Common myeloid progenitor, CD34-positive (primary cell): ENCODE data around the gene COX6A1.

Source experiments
- CTCF ChIA-PET: fragments of 350-600 bp; sonication (Branson Sonifier 250); formaldehyde crosslinking; loops from one replicate; lab custom pipeline; 2021; ENCODE audit warnings: antibody characterized with exemption; lab: Charles Lee
- POLR2A ChIA-PET: fragments of 350-600 bp; sonication (Branson Sonifier 250); formaldehyde crosslinking; loops from one replicate; lab custom pipeline; 2021; ENCODE audit warnings: antibody characterized with exemption; lab: Charles Lee
- DNase-seq, 3 donors: peaks; one replicate each; pipeline versions ENCODE4 v3.0.0 to v3.0.0-alpha.2; 2013
- H3K27ac ChIP-seq, 2 experiments: 1 replicate in 1 of 2; 2 replicates in 1 of 2; pipeline ENCODE4 v1.7.0; 2013; ENCODE audit warnings: inconsistent platforms in 2 of 2, low read length in 2 of 2, mild to moderate bottlenecking in 2 of 2, low read depth in 1 of 2, moderate library complexity in 1 of 2; ENCODE audit not compliant: severe bottlenecking in 2 of 2, insufficient read depth in 1 of 2, poor library complexity in 1 of 2
- H3K27me3 ChIP-seq, 5 experiments: replicated peaks in 2 of 5; 1 replicate in 3 of 5; 2 replicates in 2 of 5; pipeline versions ENCODE4 v1.6.1 to v1.7.0; 2013; ENCODE audit warnings: low read length in 4 of 5, mild to moderate bottlenecking in 2 of 5, moderate library complexity in 2 of 5, inconsistent platforms in 1 of 5; ENCODE audit not compliant: insufficient read depth in 5 of 5, control insufficient read depth in 4 of 5
- H3K36me3 ChIP-seq, 4 experiments: 1 replicate in 2 of 4; 2 replicates in 2 of 4; pipeline versions ENCODE4 v1.6.1 to v1.7.0; 2013; ENCODE audit warnings: low read length in 3 of 4, control low read depth in 1 of 4, mild to moderate bottlenecking in 1 of 4; ENCODE audit not compliant: control insufficient read depth in 4 of 4, insufficient read depth in 4 of 4
- H3K4me1 ChIP-seq, 4 experiments: 1 replicate in 3 of 4; 2 replicates in 1 of 4; pipeline versions ENCODE4 v1.6.1 to v1.7.1; 2013; ENCODE audit warnings: low read length in 3 of 4, mild to moderate bottlenecking in 3 of 4, control low read depth in 1 of 4, inconsistent platforms in 1 of 4, moderate library complexity in 1 of 4; ENCODE audit not compliant: control insufficient read depth in 4 of 4, insufficient read depth in 4 of 4; ENCODE audit errors: control extremely low read depth in 1 of 4
- H3K4me3 ChIP-seq, 7 experiments: 1 replicate in 4 of 7; 2 replicates in 3 of 7; pipeline versions ENCODE4 v1.5.1 to v1.7.0; 2013; ENCODE audit warnings: mild to moderate bottlenecking in 7 of 7, low read length in 6 of 7, moderate library complexity in 6 of 7, inconsistent platforms in 2 of 7, low read depth in 2 of 7, control low read depth in 1 of 7; ENCODE audit not compliant: insufficient read depth in 4 of 7, control insufficient read depth in 1 of 7; ENCODE audit errors: extremely low read depth in 1 of 7
- H3K9me3 ChIP-seq, 5 experiments: 1 replicate in 4 of 5; 2 replicates in 1 of 5; pipeline versions ENCODE4 v1.6.1 to v1.7.1; 2013; ENCODE audit warnings: low read length in 4 of 5, mild to moderate bottlenecking in 2 of 5, inconsistent platforms in 1 of 5, low read depth in 1 of 5, moderate library complexity in 1 of 5; ENCODE audit not compliant: control insufficient read depth in 4 of 5, insufficient read depth in 2 of 5; ENCODE audit errors: control extremely low read depth in 1 of 5
- WGBS: methylation state at CpG from one replicate; pipeline ENCODE4 v1.1.5; 2013; ENCODE audit not compliant: insufficient coverage; 5-methylcytosine and 5-hydroxymethylcytosine counted together

COX6A1 gene

DNA sequence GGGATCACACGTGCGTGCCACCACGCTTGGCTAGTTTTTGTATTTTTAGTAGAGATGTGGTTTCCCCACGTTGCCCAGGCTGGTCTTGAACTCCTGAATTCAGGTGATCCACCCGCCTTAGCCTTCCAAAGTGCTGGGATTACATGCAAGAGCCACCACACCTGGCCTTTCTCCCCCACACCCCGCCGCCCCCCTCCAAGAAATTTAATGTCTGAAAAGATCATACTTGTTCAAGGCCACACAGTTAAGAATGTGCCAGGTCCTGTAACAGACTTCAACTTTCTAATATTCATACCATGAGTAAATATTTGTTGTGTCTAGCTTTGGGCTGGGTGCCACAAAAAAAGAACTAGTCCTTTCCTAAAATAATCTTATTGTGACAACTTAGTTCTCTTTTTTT lies 17.4 kb downstream of the COX6A1 start:
- POLR2A ChIA-PET: interaction anchor here (0.6 to 1.4 kb wide), 2 partner anchors 13 to 1348 kb away, joined by 3 to 5 read pairs; partner anchors contain the start of gene SETD1B
- CTCF ChIA-PET: interaction anchor here (1.3 to 29.5 kb wide), 3 partner anchors 10 to 46 kb away, joined by 4 to 545 read pairs (median 545); partner anchors contain the start of genes COX6A1, GATC, SRSF9 and TRIAP1
- Histone ChIP-seq H3K27ac (no peak overlapping the region), H3K4me3 (no peak overlapping the region), H3K27me3 (no peaks in the 10 kb centered on the region), H3K9me3 (no peaks in the 10 kb centered on the region), H3K36me3 (peaks cover 25 to 67% (median 44%) of the 10 kb centered on the region in 4 experiments), H3K4me1 (no peaks in the 10 kb centered on the region)
- DNase-seq: no peak
- WGBS: 95% methylated on average over 5 of the region's 7 CpGs

DNA sequence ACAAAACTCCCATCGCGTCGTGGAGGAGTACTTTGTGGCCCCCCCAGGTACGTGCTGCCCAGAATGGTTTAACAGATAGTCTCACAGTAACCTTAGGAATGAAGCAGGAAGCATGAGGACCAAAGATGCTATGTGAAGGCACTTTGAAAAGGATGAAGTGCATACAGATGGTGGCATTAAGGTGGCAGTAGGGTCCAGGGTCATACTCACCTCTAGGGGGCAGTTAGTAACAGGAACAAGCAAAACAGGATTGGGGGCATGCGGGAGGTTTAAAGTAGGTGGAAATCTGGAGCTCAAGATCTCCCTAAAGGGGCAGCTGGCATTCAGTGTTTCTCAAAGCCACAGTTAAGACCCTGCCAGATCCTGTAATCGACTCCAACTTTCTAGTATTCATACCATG lies 19.2 kb downstream of the COX6A1 start:
- Histone ChIP-seq H3K4me1 (no peaks in the 10 kb centered on the region), H3K36me3 (peaks cover 22 to 78% (median 50%) of the 10 kb centered on the region in 4 experiments), H3K4me3 (no peak overlapping the region), H3K9me3 (no peaks in the 10 kb centered on the region), H3K27me3 (no peaks in the 10 kb centered on the region), H3K27ac (no peak overlapping the region)
- ChIA-PET POLR2A (interaction anchor here (0.8 kb wide), 1 partner anchor 111 kb away, joined by 5 read pairs; no protein-coding TSS in a partner anchor), CTCF (interaction anchor here (0.9 to 29.5 kb wide), 8 partner anchors 8 to 93 kb away, joined by 3 to 545 read pairs (median 4); partner anchors contain the start of genes COX6A1, DYNLL1, GATC and SRSF9)
- peak; percentile 46 to 74 (median 71) for DNase-seq
- WGBS: 98% methylated on average over 5 of the region's 6 CpGs

DNA sequence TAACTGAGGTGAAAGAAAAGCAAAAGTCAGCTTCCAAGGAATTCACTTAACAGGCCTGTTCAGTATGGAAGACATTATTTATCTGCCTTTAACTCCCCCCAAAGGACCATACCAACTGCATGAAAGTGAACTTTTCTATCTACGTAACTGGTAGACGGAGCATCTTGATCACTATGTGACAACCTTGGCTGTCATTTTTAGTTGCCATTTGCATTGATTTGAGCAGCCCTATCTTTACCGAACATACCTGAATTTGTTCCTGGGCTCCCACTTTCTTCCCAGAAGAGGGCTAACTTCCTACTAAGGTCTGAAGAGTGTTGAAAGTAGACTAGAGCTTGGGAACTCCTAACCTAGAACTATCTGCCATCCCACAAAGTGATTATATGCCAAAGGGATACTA lies 22.2 kb downstream of the COX6A1 start:
- DNase-seq: no peak
- Histone ChIP-seq H3K27me3 (no peaks in the 10 kb centered on the region), H3K27ac (no peak overlapping the region), H3K4me3 (no peak overlapping the region), H3K9me3 (no peaks in the 10 kb centered on the region), H3K36me3 (peaks cover 30 to 91% (median 71%) of the 10 kb centered on the region in 4 experiments), H3K4me1 (no peaks in the 10 kb centered on the region)
- 100% methylated on average over 3 of the region's 3 CpGs for WGBS
- ChIA-PET POLR2A (interaction anchor here (1.2 to 2.7 kb wide), 2 partner anchors 9 to 16 kb away, joined by 3 to 9 read pairs; partner anchors contain the start of gene SRSF9), CTCF (interaction anchor here (27.3 to 29.5 kb wide), 2 partner anchors 5 to 15 kb away, joined by 545 read pairs; partner anchors contain the start of genes COX6A1, GATC, SRSF9 and TRIAP1)

DNA sequence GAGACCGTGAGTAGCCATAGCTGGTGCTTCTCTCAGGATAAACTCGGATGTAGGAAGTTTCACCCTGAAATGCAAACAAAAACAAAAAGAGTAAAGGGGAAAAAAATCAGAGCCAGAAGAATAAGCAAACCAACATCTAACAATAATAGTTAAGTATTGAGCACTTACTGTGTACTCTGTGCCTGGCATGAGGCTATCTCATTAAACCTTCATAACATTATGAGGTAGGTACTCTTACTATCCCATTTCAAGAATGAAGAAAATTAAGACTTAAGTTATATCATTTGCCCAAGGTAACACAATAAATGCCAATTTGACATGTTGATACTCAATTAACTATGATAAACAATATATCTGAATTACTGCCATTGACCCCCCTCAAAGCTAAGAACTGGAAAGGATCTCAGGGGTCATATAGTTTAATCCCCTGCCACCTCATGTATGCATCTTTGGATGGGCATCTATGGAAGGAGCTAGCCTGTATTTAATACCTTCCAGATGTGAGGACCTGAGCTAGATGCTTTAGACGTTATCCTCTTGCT lies 24.3 kb downstream of the COX6A1 start:
- no peaks in the 10 kb centered on the region for H3K9me3 ChIP-seq
- no peaks in the 10 kb centered on the region for H3K27me3 ChIP-seq
- H3K36me3 ChIP-seq: peaks cover 27 to 91% (median 64%) of the 10 kb centered on the region in 4 experiments
- no peak for DNase-seq
- CTCF ChIA-PET: interaction anchor here (0.6 to 27.3 kb wide), 4 partner anchors 11 to 107 kb away, joined by 3 to 545 read pairs (median 5); partner anchors contain the start of genes COX6A1, GATC and TRIAP1
- H3K4me1 ChIP-seq: peaks cover 0 to 14% (median 7%) of the 10 kb centered on the region in 4 experiments
- H3K4me3 ChIP-seq: no peak overlapping the region
- H3K27ac ChIP-seq: no peak overlapping the region
- POLR2A ChIA-PET: no interaction called here
- 100% methylated on average over 3 of the region's 3 CpGs for WGBS

DNA sequence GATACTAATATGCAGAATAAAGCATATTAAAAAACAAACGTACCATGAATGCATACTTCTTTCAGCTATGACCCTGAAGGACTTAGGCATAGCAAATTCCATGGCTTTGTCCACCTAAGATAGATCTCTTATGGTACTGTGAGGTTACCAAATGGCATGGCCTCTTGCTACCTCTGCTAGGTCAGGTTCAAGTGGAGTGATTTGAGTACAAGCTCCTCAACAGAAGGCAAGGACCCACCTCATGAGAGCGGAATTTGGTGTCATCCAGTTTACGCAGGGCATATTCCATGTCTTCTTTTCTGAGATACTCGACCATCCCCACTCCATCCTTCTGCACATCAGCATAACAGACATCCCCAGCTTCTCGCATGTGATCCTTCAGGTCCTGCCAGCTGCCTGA lies 25.8 kb downstream of the COX6A1 start:
- no peaks in the 10 kb centered on the region for H3K9me3 ChIP-seq
- H3K27me3 ChIP-seq: no peaks in the 10 kb centered on the region
- H3K4me1 ChIP-seq: peaks cover 2 to 29% (median 21%) of the 10 kb centered on the region in 4 experiments
- H3K36me3 ChIP-seq: peaks cover 21 to 80% (median 59%) of the 10 kb centered on the region in 4 experiments
- CTCF ChIA-PET: interaction anchor here (1.0 to 27.3 kb wide), 5 partner anchors 9 to 112 kb away, joined by 3 to 545 read pairs (median 4); partner anchors contain the start of genes COX6A1, GATC and TRIAP1
- no peak overlapping the region for H3K27ac ChIP-seq
- WGBS: 95% methylated on average over 4 of the region's 5 CpGs
- DNase-seq: no peak
- POLR2A ChIA-PET: interaction anchor here (0.6 kb wide), 1 partner anchor 46 kb away, joined by 4 read pairs; no protein-coding TSS in a partner anchor
- H3K4me3 ChIP-seq: no peak overlapping the region

DNA sequence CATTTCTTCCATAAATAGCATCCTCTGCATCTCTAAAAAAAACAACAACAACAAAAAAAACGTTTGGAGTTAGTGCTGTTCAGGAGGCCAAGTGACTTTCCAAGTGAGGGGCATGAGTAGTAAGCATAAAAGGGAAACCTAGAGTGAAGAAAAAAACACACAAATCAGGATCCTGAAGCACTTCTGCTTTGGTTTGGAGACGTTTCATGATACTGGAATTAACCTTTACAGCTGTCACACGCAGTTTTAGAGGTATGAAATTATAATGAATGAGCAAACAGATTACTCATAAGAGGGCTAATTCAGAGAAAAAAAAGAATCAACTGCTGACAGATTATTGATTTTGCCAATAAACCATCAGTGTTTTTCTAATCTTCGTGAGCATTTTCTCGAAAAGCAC lies 27.8 kb downstream of the COX6A1 start:
- 60% methylated on average over 1 of the region's 5 CpGs for WGBS
- Histone ChIP-seq H3K4me3 (no peak overlapping the region), H3K9me3 (no peaks in the 10 kb centered on the region), H3K4me1 (peaks cover 7 to 36% (median 28%) of the 10 kb centered on the region in 4 experiments), H3K27ac (no peak overlapping the region), H3K27me3 (no peaks in the 10 kb centered on the region), H3K36me3 (peaks cover 17 to 64% (median 45%) of the 10 kb centered on the region in 4 experiments)
- ChIA-PET CTCF (interaction anchor here (0.7 to 27.3 kb wide), 9 partner anchors 10 to 1024 kb away, joined by 3 to 545 read pairs (median 4); partner anchors contain the start of genes COX6A1, GATC and TRIAP1), POLR2A (no interaction called here)
- no peak for DNase-seq
